HL-60/S4 (cell line): ENCODE data around the gene SH2B3.
"Not testable (repeated sequence)": the region's sequence is repeated elsewhere in the genome, so short reads cannot be mapped to it uniquely, and the experiment has no call there.

Experiments used
- in situ Hi-C: fragments of 300-500 bp; cut with MboI; formaldehyde crosslinking; loops from 2 replicates; pipeline ENCODE4 v1.14.3; 2022; ENCODE audit warnings: low sequenced_read_pairs

Gene SH2B3

GRCh38 chr12:111386885-111387284 lies 18.8 kb upstream of the SH2B3 start:
- in situ Hi-C loops, result no loop called here

GRCh38 chr12:111387747-111388323 lies 17.9 kb upstream of the SH2B3 start:
- in situ Hi-C loops, result no loop called here

GRCh38 chr12:111389635-111390034 lies 16.1 kb upstream of the SH2B3 start:
- in situ Hi-C loops, result no loop called here

GRCh38 chr12:111390910-111391309 lies 14.8 kb upstream of the SH2B3 start:
- in situ Hi-C loops, result no loop called here

GRCh38 chr12:111393700-111394300 lies 11.9 kb upstream of the SH2B3 start:
- in situ Hi-C loops, result no loop called here

- in situ Hi-C loops, result no loop called here
Measured at GRCh38 chr12:111394480-111394879, 11.2 kb upstream of the SH2B3 start.

- in situ Hi-C loops, result no loop called here
Measured at GRCh38 chr12:111395336-111396187, 10.2 kb upstream of the SH2B3 start.

- in situ Hi-C loops, result not testable (repeated sequence)
Measured at GRCh38 chr12:111396271-111396670, 9.5 kb upstream of the SH2B3 start.

GRCh38 chr12:111396726-111397445 lies 8.8 kb upstream of the SH2B3 start:
- in situ Hi-C loops, result no loop called here

GRCh38 chr12:111398530-111398929 lies 7.2 kb upstream of the SH2B3 start:
- in situ Hi-C loops, result no loop called here

GRCh38 chr12:111399741-111400404 lies 5.8 kb upstream of the SH2B3 start:
- in situ Hi-C loops, result loop anchor here (5.0 kb wide), 1 partner anchor 47 kb away; no protein-coding TSS in a partner anchor

GRCh38 chr12:111401167-111401605 lies 4.5 kb upstream of the SH2B3 start:
- in situ Hi-C loops, result loop anchor here (5.0 kb wide), 1 partner anchor 46 kb away; no protein-coding TSS in a partner anchor

- in situ Hi-C loops, result loop anchor here (5.0 kb wide), 1 partner anchor 45 kb away; no protein-coding TSS in a partner anchor
Measured at GRCh38 chr12:111402490-111402824, 3.3 kb upstream of the SH2B3 start.

GRCh38 chr12:111404362-111405148 lies 1.2 kb upstream of the SH2B3 start:
- in situ Hi-C loops, result loop anchor here (5.0 kb wide), 1 partner anchor 43 kb away; no protein-coding TSS in a partner anchor

GRCh38 chr12:111405149-111405858 lies 419 bp upstream of the SH2B3 start:
- in situ Hi-C loops, result no loop called here

- in situ Hi-C loops, result no loop called here
Measured at GRCh38 chr12:111406474-111407376, 1.0 kb downstream of the SH2B3 start.

GRCh38 chr12:111407377-111408115 lies 1.8 kb downstream of the SH2B3 start:
- in situ Hi-C loops, result no loop called here

- in situ Hi-C loops, result no loop called here
Measured at GRCh38 chr12:111408116-111408440, 2.4 kb downstream of the SH2B3 start.
